Stimulated activated CD4-positive, alpha-beta T cell treated with anti-CD3 and anti-CD28 coated beads, Interleukin-2, amount 100 ng/mL, for 4 hours (primary cell): ENCODE data around the gene GRN.
"Not testable (repeated sequence)": the region's sequence is repeated elsewhere in the genome, so short reads cannot be mapped to it uniquely, and the experiment has no call there.

Experiments used
- DNase-seq: peaks from one replicate; pipeline ENCODE4 v3.0.0-alpha.2; 2020; ENCODE audit warnings: low read depth

The GRN gene

DNA sequence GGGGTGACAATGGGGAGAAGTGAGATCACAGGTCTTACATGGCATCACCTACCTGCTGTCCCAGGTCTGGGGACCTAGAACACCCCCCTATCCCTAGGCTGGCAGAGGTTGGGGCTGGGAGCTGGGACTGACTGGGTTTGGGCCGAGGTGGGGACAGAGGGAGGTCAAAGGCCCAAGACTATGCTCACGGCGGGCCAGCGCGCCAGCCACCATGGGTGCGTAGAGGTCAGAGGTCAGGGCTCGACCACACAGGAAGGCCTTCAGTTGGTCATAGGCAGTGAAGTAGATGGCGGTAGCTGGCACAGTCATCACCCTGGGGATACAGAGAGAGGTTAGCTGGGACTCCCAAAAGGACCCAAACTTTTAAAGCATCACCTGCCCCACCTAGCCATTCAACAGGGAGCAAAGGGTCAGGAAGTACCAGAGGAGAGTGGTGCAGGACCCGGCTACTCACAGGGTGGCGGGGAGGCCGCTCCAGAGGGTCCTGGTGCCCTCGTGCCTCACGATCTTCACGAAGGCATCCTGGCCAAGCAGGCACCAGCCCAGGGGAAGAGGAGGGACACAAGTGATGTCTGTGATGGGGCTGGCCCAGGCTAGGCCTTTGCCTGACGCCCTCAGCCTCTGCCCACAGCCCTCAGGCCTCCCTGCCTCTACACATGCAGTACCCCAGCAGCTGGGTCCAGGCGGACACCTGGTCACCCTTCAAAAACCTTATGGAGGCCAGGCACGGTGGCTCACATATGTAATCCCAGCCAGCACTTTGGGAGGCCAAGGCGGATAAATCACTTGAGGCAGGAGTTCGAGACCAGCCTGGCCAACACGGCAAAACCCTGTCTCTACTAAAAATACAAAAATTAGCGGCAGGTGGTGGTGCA is 23.6 kb upstream of the GRN start:
- DNase-seq, result no peak

DNA sequence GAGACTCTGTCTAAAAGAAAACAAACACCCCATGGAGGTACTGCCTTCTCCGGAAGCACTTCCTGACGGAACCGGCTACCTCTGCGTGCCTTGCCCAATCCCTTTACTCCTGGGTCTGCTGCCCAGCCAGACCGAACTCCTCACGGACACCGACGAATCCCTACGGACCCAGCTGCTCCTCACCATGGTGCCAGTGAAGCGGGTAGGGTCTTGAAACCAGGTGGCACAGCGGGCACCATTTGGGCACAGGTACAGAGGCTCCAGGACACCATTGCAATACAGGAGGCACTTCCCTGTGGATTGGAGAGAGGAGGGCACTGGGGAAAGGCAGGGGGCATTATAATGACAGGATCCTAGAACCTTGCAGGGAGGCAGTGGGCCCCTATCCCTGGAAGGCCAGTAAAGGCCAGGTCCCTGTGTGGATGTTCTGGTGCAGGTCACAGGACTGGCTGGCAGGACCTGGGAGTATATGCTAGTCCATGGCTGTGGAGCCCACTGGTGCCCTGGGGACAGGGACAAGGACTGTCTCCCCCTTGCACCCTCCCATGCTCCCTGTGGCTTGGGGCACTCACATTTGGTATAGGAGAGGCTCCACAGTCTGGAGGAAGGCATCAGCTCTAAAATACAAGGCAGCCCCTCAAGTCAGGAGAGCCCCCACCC is 22.7 kb upstream of the GRN start:
- DNase-seq, result no peak

DNA sequence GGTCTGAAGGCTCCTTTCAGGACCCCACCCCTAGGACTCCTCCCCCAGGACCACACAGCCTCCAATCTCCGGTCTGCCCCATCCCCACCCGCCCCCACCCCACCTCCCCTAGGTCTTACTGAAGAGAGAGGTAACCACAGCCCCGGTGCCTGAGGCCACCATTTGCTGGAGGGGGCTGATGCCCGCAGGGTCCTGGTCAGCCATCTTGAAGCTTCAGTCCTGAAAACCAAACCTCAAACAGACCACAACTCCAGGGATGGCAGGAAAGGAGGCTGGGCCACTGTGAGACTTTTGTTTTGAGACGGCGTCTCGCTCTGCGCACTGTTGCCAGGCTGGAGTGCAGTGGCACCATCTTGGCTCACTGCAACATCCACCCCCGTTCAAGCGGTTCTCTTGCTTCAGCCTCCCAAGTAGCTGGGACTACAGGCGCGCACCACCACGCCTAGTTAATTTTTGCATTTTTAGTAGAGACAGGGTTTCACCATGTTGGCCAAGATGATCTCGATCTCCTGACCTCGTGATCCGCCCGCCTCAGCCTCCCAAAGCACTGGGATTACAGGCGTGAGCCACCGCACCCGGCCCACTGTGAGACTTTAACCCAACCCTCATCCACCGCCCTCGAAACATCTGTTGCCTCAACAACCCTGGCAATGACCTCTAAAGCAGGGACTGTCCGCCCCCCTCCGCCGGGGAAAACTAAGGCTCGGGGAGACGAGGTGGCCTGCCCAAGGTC is 21.6 kb upstream of the GRN start:
- DNase-seq, result no peak

DNA sequence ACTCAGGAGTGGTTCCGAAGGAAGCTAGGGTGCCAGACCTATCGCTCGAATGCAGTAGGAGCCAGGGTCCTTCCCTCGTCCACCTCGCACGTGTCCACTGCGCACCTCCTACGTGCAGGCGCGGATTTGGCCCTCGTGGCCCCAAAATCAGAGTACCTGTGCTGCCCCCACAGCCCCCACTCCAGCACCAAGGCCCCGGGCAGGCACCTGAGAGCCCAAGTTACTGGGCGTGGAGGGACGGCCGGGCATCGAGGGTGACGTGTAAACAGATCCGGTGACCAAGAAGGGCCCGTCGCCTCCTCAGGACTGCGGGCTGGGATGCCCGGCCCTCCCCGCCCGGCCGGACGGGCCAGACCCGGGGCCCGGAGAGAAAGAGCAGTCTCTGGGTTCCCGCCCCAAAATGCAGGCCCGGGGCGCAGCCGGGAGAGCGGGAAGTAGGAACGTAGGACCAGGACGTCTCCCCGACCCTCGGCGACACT is 21.0 kb upstream of the GRN start:
- DNase-seq, result no peak

DNA sequence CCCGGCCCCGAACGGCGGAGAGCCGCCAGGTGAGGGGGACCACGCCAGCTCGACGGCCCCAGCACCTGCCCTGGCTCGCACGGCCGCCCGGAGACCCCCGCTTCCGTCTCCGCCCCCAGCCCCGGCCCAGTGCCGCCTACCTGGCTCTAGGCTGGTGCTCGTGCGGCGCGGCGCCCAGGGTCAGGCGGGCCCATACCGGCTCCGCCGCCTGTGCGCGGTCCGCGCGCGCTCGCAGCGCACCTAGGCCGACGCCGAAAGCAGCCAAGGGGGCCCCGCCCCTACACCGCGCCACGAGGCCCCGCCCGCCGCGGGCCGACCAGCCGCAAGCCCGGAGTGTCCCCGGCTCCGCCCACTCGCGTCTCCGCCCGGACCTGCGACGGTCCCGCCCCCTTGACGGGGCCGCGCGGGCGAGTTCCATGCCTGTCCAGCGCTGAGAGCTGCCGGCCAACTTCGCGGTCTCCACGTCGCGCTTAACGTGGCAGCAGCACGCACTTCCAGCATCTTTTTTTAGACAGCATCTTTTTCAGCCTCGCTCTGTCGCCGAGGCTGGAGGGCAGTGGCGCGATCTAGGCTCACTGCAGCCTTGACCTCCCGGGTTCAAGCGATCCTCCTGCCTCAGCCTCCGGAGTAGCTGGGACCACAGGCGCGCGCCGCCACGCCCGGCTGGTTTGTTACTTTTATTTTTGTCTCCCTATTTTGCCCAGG is 20.4 kb upstream of the GRN start, which contains the start of gene SLC25A39:
Gene SLC25A39 (minus strand): TSS at position 253 of the 705 bp plus-strand sequence. CDS start 1,261 bp downstream, outside the sequence.
- peak; percentile 93 for DNase-seq

DNA sequence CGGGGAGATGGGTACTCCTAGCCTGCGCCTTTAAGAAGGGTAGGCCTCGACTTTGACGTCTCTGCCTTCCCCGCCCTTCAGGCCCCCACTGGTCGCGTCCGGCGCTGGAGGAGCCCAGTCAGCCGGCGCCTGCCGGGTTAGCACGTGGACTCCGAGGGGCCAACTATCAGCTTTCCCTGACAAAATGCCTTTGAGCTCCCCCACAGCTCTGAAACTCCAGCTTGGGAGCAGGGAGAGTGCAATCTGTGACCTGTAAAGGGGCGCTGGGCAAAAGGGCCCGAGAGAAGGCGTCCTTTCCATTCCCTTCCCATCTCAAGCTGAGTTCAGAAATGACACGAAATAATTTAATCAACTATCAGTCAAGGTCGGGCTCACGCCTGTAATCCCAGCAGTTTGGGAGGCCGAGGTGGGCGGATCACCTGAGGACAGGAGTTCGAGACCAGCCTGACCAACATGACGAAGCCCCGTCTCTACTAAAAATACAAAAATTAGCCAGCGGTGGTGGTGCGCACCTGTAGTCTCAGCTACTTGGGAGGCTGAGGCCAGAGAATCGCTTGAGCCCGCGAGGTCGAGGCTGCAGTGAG is 18.1 kb upstream of the GRN start:
- DNase-seq, result peak; percentile 93

DNA sequence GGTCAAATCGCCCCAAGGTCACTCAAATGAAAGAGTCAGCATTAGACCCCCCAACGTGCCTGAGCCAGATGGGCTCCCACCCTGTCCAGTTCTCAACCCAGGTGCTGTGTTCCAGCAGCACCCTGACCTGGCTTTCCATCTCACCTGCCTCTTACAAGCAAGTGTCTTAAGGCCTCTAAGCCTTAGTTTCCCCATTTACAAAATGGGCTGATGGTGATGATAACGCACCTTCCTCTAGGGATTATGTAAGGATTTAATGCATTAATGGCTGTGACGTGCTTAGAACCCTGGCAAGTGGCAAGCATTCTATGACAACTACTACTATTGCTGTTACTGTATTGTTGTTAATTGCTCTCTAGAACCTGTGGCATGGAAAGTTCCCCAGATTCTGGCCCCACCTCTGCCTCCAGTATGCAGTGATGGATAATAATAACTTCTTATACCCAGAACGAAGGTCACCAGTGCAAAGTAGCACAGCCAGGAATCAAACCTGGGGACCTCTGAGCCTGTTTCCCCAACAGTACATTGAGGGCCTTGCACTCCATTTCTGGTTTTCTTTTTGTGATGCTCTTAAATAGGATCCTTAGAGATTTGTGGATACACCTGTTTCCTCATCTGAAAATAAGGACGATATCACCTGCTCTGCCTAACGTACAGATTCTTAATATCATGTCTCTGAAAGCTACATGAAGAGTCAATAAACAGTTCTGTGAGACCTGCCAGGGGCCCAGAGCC is 17.2 kb upstream of the GRN start:
- DNase-seq, result no peak

DNA sequence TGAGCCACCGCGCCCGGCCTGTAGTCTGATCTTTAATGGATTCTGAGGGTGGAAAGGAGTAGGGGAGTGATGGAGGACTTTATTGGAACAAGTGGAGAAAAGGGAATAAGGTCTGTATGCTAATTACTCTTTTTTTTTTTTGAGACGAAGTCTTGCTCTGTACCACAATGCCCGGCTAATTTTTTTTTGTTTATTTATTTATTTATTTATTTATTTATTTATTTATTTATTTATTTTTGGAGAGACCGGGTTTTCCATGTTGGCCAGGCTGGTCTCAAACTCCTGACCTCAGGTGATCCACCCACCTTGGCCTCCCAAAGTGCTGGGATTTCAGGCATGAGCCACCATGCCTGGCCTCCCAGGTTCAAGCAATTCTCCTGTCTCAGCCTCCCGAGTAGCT is 15.6 kb upstream of the GRN start:
- DNase-seq, result not testable (repeated sequence)

DNA sequence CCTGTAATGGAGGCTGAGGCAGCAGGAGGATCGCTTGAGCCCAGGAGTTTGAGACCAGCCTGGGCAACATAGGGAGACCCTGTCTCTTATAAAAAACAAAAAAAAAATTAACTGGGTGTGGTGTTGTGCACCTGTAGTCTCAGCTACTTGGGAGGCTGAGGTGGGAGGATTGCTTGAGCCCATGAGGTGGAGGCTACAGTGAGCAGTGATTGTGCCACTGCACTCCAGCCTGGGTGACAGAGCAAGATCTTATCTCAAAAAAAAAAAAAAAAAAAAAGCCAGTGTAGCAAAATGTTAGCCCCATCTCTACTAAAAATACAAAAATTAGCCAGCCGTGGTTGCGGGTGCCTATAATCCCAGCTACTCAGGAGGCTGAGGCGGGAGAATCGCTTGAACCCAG is 14.8 kb upstream of the GRN start:
- DNase-seq, result not testable (repeated sequence)

DNA sequence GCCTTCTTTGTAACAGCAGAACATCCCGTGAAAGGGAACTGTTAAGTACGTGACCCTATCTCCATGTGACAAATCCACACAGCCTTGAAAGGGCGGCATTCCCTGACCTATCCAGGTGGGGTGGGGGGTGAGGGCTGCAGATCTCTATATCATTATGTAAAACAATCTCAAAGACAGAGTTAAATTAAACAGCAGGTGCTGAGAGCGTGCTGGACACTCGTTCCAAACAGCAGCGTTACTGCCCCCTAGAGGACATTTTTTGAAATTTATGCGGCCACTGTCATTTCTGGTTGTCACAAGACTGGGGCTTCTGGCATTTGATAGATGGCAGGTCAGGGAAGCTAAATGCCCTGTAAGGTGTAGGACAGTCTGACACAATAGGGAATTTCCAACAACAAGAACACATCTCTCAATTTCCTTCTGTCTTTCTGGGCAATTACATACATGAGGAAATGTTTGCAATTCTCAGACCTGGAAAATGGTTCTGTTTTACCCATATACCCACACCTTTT is 13.8 kb upstream of the GRN start:
- peak; percentile 60 for DNase-seq

DNA sequence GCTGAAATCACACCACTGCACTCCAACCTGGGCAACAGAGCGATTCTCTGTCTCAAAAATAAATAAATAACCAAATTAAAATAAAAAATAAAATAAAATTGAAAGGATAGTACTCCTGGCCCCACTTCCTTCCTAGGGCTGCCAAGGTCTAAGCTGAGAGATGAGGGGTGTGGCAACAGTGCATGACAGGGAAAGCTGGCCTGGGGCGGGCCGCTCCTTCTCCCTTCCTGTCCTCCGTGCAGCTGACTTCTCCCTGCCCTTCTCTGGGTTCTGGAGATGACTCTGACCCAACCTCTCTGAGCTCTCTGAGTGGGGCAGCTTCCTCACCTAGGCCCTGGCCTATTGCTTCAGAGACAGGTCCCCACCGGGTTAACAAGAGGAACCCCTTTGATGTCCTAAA is 11.7 kb upstream of the GRN start:
- no peak for DNase-seq

DNA sequence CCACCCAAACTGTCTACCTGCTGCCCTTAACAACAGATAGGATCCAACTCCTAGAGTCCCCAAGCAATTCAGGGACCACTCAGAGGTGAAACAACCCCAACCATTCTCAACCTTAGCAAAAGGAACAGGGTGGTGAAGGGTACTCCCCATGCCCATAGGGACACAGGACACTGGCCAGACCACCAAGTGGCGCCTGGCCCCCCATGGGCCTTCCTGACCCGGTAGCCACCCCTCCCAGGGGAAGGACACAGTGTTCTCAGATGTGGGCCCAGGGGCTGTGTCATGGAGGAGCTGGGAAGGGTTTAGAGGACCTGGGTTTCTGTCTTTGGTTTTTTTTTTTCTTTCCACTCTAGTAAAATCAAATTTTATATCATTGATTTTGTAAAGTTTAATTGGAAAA is 10.8 kb upstream of the GRN start:
- no peak for DNase-seq

DNA sequence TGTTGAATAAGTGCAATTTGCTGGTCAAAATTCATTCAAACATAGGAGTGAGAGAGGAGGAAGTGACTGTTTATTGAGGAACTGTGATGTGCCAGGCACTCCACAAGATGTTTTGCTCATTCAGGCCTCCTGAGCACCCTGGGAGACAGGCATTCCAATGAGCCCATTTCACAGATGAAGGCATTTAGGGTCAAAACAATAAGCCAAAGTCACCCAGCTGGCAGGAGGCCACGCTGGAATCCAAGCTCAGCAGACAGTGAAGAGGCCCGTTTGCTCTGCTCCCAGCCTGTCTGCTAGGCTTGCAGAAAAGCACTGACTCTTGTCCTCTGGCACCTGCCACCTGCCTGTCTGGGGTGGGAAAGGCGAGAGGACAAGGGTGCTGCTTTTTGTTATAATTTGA is 10.4 kb upstream of the GRN start:
- no peak for DNase-seq

DNA sequence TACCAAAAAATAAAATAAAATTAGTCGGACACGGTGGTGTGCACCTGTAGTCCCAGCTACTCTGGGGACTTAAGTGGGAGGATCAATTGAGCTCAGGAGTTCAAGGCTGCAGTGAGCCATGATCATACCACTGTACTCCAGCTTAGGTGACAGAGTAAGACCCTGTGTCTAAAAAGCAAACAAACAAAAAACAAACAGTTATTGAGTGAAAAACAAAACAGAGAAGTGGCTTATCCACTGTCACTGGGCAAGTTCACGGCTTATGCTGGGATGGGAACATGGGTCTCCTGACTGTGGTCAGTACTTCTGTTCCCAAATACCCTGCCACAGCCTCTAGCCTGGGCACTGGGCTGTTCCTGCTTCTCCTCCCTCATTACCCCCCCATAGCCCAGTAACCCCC is 9.5 kb upstream of the GRN start:
- no peak for DNase-seq

DNA sequence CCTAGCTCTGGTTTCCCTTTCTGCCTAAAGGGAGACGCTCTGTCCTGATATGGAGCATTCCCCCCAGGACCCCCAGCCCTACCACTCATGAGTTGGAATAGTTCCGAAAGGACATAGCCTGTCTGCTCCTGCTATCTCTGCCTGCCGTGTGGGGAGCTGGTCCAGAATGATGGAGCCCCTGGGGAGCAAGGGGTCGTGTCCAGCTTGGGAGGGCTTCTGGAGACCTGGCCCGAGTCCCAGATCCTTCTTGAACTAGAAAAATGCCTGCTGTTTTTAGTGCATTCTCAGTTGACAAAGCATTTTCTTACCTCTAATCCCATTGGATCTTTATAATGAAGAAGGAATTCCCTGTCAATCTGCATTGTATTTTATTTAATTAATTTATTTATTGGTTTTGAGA is 9.1 kb upstream of the GRN start:
- DNase-seq, result no peak

DNA sequence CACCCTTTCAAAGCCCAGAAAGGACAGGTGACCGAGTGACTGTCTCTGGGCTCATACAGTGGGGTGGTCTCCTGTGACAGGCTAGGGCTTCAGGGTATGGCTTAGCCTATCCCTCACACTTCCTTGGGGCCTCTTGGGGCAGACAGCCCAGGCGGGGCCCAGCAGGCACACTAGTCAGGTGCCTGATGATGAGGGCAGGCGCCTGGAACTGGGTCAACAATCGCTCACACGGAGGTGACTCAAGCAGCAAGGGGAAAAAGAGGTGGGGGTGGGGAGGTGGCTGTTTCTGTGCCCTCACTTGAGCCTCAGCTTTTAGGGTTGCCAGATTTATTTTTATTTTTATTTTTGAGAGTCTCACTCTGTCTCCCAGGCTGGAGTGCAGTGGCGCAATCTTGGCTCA is 6.4 kb upstream of the GRN start:
- DNase-seq, result no peak

DNA sequence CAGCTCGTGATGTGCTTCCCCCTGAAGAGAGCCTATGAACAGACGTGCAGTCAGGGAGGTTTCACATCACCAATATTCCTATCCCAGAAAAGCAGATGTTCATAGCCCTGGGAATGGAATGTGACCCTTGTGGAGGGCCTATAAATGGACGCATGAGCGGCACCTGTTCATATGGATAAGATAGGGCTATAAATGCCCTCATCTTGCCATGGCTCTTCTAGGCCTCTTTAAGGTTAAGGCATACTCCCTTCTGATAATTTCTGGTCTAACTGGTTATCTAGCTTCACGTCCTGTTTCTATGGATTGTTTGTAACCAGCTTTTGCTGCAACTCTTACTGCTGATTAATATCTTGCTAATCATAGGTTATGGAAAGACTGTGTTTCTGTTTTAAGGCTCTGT is 4.5 kb upstream of the GRN start:
- DNase-seq, result not testable (repeated sequence)

DNA sequence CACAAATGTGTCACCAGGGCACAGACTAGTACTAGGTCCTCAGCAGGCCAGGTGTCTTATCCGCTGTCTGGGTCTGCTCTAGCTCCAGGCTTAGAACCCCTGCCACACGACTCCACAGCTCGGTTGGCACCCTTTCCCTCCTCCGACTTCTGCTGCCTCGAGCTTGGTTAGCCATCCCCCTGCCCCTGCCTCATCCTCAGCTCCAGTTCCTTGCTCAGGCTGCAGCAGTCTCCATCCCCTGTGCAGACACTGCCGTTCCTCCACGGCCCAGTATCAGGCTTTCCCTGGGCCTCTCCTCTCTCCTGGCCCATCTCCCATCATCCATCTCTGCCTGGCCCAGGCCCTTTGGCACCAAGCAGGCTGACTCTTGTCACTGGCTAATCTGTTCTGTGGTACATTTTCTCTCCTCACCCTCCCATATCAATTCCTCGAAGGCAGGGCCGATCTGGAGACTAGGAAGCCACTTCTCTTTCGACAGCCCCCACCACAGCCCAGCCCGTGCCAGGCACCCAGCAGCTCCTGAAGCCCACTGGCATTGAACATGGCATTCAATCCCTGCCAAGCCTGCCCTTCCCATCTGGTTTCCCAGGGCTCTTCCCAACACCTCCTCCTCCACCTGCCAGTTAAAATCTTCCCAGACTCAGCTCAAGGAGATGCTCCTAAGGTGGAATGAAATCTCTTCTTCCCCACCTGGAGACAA is 1.4 kb upstream of the GRN start:
- DNase-seq, result no peak

DNA sequence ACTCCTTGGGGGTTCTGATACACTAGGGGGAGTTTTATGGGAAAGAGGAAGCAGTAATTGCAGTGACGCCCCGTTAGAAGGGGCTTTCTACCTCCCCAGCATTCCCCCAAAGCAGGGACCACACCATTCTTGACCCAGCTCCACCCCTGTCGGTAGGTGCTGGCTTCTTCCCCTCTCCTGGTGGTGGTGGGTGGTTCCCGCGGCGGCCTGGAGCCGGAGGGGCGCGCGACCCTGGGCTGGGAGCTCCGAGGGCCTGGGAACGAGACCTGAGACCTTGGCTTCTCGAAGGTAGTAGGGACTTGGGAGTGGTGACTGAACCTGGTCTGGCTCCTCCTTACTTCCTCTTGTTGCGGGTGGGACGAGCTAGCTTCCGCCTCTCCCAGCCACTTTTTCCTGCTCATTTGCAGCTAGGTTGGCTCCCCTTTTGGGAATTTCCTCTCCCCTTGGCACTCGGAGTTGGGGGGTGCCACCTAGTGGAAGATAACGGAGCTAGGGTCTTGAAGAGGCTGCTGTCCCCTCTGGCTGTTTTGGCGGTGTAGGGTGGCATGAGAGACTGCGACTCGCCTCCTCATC is 438 bp downstream of the GRN start:
- DNase-seq, result peak; percentile 28
